Gastrocnemius medialis (tissue), 4 donors: Measurements from ENCODE around the gene ARMH1.

ENCODE experiments used
- CTCF ChIP-seq, 5 experiments: fragments of 450-650 bp in 3 of 5; fragments of 200-600 bp in 2 of 5; sonication (generic) in 2 of 5; IDR thresholded peaks in 4 of 5; conservative IDR thresholded peaks in 1 of 5; 1 replicate in 4 of 5; 2 replicates in 1 of 5; pipeline ENCODE4 v1.5.1; 2016 to 2019; ENCODE audit warnings: antibody characterized with exemption in 5 of 5, mild to moderate bottlenecking in 3 of 5, moderate library complexity in 3 of 5
- POLR2A ChIP-seq, 2 donors: fragments of 450-650 bp; IDR thresholded peaks; one replicate each; pipeline ENCODE4 v1.6.1; 2017; ENCODE audit warnings: antibody characterized with exemption in 2 of 2, mild to moderate bottlenecking in 2 of 2, moderate library complexity in 2 of 2

GRCh38 chr1:44625348-44625747 is 49.2 kb upstream of the ARMH1 start:
- TF ChIP-seq CTCF (IDR thresholded peaks at IDR 0.05 in 4 of 5, conservative IDR thresholded peaks at IDR 0.05 in 1 of 5) (no peak), POLR2A (IDR thresholded peaks at IDR 0.05) (no peak)
